ENCODE measurements around the gene PCARE. TPM values are rescaled to one million over a fixed set of nuclear protein-coding genes. Genes with fewer than 3 reads are reported as not detected.
A peak's percentile ranks its signal among the peaks of the same experiment; 100 is the strongest.
"Not testable (repeated sequence)": the region's sequence is repeated elsewhere in the genome, so short reads cannot be mapped to it uniquely, and the experiment has no call there.

PCARE gene
- total RNA-seq, 1 donor from 2014 or later = 0.53 TPM

DNA sequence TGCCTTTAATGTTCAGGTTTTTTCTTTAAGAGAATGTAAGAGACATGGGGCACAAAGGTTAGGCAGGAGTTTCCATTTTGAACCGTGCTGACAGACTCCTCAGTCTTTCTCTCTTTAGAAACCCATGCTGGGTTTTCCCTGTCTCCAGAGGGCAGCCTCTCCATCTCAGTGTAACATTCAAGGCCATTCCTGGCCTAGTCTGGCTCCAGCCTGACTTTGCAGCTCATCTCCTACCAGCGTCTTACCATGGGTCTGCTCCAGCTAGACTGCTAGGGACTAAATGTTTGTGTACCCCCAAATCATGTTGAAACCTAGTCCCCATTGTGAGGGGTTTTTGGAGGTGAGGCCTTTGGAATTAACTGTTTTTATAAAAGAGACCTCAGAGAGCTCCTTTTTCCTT lies 31.1 kb upstream of the PCARE start:
- ATAC-seq (no peak), DNase-seq (ENCODE audit: low spot score) (no peak)
- intact Hi-C loops (cut with DNase I) = no loop called here

DNA sequence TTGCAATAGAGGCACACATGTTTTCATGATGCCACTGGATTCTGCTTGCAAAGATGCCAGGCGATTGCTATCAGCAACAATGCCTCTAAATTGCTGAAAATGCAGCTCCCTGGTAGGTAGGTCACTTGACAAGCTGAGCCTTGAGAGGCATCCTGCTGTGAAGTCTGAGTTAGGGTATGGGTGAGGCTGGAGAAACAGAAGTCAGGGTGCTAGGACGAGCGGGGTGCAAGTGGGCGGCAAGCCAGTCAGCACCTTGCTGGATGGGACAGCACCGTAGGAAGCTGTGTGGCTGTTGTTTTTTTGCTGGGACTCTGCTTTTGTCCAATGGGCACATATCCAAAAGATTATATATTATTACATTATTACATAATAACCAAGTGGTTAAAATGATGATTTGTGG lies 30.4 kb upstream of the PCARE start:
- ATAC-seq = no peak
- intact Hi-C loops (cut with DNase I) = no loop called here
- no peak for DNase-seq (ENCODE audit: low spot score)

- intact Hi-C loops (cut with DNase I) = no loop called here
- DNase-seq (ENCODE audit: low spot score) = no peak
- no peak for ATAC-seq
These were observed 26.2 kb upstream of the PCARE start for GRCh38 chr2:29100564-29100963.

GRCh38 chr2:29097569-29097968 lies 23.2 kb upstream of the PCARE start:
- ATAC-seq (peak; percentile 74), DNase-seq (ENCODE audit: low spot score) (no peak)

GRCh38 chr2:29096969-29097368 lies 22.6 kb upstream of the PCARE start:
- ATAC-seq = no peak
- DNase-seq (ENCODE audit: low spot score) = no peak
- intact Hi-C loops (cut with DNase I) = no loop called here

More at GRCh38 chr2:29097569-29097968, 23.2 kb upstream of the PCARE start:
- intact Hi-C loops (cut with DNase I) = no loop called here

GRCh38 chr2:29090311-29090710 lies 16.0 kb upstream of the PCARE start:
- DNase-seq (ENCODE audit: low spot score); intact Hi-C loops (cut with DNase I); ATAC-seq: not testable (repeated sequence)

GRCh38 chr2:29084554-29084953 lies 10.2 kb upstream of the PCARE start:
- DNase-seq (ENCODE audit: low spot score) (no peak), ATAC-seq (no peak)
- intact Hi-C loops (cut with DNase I) = no loop called here

- no peak for DNase-seq (ENCODE audit: low spot score)
- intact Hi-C loops (cut with DNase I) = no loop called here
These were observed 8.6 kb upstream of the PCARE start for GRCh38 chr2:29082804-29083495.

DNA sequence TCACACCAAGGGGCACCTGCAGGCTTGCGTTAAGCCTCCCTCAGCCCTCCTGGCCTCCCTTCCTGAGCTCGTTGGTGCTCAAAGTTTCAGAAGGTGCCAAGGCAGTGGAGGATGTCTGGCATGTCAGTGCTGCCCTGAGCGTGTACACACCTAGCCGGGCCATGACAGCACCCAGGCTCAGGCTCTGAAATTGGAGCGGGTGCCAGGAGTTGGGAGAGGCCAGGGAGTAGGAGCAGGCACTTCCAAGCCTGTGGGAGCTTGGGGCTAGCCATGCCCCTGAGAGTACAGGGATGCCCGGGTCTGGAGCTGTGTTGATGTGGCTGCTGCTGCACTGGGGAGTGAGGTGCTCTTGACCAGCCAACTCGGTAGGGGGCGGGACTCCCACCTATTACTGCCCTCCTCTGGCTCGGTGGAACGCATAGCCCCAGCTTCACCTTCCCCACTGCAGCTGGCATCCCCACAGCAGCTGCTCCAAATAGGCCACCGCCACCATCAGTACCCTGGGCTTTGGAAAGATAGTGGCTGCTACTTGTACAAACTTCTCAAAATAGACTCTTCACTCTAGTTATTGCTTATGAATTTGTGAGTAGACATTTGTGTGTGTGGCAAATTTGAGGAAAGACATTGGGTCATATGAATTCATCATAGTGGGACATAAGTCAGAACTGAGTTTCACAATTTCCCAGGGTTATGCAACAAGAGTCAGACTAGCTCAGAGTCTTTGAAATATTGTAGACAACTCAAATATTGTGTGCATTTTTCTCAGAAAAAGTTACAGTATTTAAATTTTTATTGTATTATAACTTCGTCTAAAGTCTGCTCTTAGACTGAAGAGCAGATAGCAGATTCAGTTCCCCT lies 6.8 kb upstream of the PCARE start:
- DNase-seq (ENCODE audit: low spot score) (no peak), ATAC-seq (peak; percentile 73)
- intact Hi-C loops (cut with DNase I) = no loop called here

More at GRCh38 chr2:29082804-29083495, 8.6 kb upstream of the PCARE start:
- ATAC-seq = no peak

- DNase-seq (ENCODE audit: low spot score) (no peak), ATAC-seq (no peak)
- intact Hi-C loops (cut with DNase I) = no loop called here
These were observed 5.6 kb upstream of the PCARE start for GRCh38 chr2:29079887-29080286.

- intact Hi-C loops (cut with DNase I) = no loop called here
- DNase-seq (ENCODE audit: low spot score) = no peak
- ATAC-seq = peak; percentile 79
These were observed 1.8 kb upstream of the PCARE start for GRCh38 chr2:29075894-29076705.

- ATAC-seq (no peak), DNase-seq (ENCODE audit: low spot score) (no peak)
- intact Hi-C loops (cut with DNase I) = no loop called here
These were observed 390 bp downstream of the PCARE start for GRCh38 chr2:29073933-29074332.

GRCh38 chr2:29072971-29073725 lies 1.2 kb downstream of the PCARE start:
- ATAC-seq = no peak
- no peak for DNase-seq (ENCODE audit: low spot score)
- intact Hi-C loops (cut with DNase I) = no loop called here

- intact Hi-C loops (cut with DNase I) = no loop called here
- ATAC-seq = no peak
- DNase-seq (ENCODE audit: low spot score) = no peak
These were observed 2.1 kb downstream of the PCARE start for GRCh38 chr2:29072251-29072650.

GRCh38 chr2:29071032-29071975 lies 3.0 kb downstream of the PCARE start:
- intact Hi-C loops (cut with DNase I) = no loop called here
- ATAC-seq (no peak), DNase-seq (ENCODE audit: low spot score) (no peak)

GRCh38 chr2:29070526-29070925 lies 3.8 kb downstream of the PCARE start:
- ATAC-seq (no peak), DNase-seq (ENCODE audit: low spot score) (no peak)
- intact Hi-C loops (cut with DNase I) = no loop called here

DNA sequence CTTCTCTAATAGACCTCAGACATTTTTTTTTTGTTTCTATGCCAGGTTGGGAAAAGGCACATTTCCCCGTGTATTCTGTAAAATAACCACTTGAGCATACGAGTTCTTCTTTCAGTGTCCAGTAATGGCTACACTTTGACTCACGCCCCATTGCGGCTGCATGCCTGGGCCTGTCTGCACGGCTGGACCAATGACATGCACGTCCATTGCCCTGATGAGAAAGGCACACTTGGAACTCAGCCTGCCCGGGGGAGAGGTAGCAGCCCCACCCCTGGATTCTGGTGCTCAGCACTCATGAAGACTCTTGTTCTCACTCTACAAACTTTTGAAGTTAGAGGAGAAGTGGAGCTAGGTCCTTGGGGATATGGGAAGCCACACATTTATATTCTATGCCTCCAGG lies 5.8 kb downstream of the PCARE start:
- no peak for DNase-seq (ENCODE audit: low spot score)
- ATAC-seq = no peak
- intact Hi-C loops (cut with DNase I) = loop anchor here (10.0 kb wide), 1 partner anchor 46 kb away; the partner anchor contains the start of gene CLIP4

Measured in sciatic nerve (tissue), 2 donors.